NCI-H1694 (cell line): ENCODE data around the gene SLC4A1.

ENCODE experiments used
- DNase-seq: peaks from one replicate; lab custom pipeline; 2025; lab: John Stamatoyannopoulos, UW

Gene SLC4A1

DNA sequence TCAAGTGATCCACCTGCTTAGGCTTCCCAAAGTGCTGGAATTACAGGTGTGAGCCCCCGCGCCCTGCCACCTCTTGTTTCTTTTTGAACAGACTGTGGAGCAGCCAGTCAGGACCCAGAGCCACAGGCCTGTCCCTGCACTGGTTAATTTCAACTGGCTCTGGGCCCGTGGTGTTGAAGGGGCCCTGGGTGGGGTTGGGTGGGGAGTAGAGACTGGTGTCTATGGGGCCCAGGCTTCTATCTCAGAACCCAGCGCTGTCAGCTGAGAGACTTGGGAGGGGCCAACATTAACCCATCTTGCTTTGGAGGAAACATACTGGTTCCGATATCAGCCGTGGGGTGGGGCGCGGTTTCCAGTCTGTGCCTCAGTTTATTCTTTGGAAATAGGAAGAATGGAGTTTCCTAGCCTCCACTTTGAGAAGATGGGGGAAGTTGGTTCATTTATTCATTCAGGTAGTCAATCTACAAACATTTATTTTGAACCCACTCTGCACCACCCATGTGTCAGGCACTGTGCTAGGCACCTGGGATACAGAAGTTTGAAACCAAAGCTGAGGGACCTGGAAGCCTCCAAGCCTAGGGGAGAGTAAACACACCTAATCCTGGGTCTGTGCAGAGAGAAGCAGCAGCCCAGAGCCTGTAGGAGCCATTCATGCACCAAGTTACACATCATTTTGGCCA, 15.5 kb upstream of the SLC4A1 start:
- DNase-seq, result no peak

DNA sequence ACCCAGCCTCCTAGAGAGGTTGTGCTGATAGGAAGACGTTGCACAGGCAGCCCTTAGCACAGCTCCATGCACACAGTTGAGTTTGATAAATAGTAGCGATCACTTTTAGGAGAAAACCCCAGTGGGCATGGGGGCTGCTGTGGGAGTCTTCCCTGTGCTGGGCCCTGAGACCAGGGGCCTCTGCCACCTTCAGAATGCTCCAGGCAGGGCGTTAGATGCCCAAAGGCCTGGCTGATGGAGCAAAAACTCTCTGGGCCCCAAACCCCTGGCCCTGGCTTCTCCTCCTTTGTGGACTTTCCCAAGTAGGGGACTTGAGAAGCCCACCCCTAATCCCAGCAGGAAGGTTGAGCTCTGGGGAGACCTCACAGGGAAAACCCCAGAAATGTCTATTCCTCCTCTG, 14.3 kb upstream of the SLC4A1 start:
- DNase-seq, result no peak

DNA sequence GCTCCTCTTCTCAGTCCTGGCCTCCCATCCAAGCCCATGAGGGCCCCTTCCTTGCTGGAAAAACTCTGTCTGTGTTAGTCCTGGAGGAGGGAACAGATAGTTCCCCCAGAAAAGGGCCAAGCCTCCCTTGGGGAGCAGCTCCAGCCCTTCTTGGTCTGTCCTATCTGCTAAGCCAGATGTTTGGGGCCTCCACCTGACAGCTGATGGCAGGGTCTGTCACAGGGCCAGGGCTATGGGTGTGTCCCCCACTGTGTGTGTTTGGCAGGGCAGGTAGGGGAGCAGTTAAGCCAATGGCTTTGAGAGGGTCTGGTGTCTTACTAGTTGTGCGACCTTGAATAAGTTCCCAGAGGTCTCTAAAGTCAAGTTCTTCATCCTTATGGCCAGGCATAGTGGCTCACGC, 13.6 kb upstream of the SLC4A1 start:
- DNase-seq, result no peak

DNA sequence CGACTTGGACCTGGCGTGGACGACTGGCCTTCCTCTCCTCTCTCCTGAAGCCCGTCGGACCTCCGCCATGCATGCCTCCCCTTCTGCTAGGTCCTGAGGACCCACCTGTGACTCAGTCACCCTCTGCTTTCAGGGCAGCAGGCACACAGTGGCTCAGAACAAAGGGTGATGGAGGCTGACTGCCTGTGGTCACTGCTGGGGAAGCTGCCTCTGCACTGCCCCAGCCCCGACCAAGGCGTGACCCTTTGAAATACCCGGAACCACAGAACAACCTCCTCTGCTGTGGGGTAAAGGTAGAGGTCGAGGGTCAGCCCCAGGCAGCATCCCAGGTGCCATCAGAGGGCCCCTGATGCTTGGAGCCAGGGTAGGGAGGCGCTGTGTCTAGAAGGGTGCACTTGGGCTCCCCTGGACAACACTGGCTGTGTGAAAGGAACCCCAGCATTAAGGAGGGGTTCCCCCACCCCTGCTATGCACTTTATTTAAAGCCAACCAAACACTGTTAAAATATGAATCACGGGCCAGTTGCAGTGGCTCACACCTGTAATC, 12.5 kb upstream of the SLC4A1 start:
- DNase-seq, result no peak

DNA sequence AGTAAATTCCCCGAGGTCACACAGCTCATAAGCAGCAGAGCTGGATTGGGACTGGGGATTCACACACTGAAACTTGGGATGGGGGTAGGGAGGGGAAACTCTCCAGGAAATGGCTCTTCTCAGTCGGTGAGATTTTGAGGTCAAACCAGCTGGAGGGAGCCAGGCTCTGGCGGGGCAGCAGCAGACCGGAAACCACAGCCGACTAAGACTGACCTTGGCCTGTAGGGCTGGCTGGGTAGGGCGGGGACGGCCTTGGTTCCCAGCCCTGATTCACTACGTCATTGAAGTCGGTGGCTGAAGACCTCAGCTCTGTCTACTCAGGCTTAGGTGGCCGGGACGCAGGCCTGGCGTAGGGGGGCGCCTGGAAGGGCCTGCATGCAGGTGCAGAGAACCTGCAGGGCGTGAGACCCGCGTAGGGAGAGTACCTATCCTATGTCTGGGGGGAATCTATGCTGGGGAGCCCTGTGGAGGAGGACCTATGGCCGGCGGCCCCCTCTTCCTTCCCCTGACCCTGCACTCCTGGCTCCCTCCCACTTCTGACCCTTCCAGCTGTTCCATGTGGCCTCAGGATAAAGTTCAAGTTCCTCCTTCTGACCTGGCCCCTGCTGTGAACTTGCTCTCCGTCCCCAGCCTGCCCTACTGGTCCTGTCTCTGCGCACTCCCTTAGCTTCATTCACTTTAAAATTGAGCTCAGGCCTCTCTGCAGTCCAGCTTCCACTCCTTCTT, 11.9 kb upstream of the SLC4A1 start:
- DNase-seq, result no peak

DNA sequence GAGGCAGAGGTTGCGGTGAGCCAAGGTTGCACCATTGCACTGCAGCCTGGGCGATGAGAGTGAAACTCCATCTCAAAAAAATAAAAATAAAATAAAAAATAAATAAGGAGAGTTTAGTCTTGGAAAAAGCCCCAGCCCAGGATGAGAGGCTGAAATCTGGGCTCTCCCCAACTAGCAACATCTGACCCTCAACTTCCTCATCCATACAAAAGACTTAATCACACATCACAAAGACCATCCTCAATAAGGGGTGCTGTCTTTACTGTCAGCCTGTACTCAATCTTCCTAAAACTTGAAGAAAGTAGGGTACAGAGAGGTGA, 11.4 kb upstream of the SLC4A1 start:
- no peak for DNase-seq

DNA sequence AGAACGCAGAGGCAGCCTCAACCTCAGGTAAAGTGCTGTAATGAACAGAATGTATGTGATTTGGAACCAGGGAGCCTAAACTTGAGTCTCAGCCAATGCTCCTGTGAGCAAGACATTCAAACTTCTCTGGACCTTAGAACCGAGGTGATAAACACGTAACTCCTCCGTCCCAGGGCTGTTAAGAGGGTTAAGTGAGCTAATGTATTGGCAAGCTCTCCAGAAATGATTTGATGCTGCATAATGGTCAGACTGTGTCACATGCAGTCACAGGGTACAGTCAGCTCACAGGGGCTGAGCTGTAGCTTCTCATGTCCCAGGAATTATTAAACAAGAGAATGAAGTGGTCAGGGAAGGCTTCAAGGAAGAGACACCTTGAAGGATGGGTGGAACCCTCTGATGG, 10.0 kb upstream of the SLC4A1 start:
- no peak for DNase-seq

DNA sequence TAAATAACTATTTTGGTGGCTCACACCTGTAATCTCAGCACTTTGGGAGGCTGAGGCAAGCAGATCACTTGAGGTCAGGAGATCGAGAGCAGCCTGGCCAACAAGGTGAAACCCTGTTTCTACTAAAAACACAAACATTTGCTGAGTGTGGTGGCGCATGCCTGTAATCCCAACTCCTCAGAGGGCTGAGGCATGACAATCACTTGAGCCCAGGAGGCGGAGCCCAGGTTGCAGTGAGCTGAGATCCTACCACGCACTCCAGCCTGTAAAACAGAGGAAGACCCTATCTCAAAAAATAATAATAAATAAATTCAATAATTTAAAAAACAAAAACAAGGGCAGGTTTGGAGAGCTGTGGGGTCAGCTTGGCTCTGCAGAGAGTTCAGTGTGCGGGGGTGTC, 5.7 kb upstream of the SLC4A1 start:
- no peak for DNase-seq

DNA sequence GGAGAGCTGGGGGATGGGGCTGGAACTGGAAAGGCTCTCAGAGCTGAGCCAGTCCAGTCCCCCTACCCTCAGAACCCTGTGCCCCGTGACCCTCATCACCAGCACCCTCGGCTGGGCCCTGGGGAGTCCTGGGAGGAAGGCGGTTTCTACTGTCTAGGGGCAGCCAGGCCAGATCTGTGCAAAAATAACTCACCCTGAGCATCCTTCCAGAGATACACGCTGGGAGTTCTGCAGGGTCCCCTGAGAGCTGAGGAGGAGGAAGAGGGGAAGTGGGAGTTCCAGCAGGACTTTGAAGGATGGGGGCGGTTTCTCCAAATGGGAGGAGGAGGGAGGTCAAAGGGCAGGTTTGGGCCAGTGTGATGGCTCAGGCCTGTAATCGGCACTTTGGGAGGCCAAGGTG, 5.0 kb upstream of the SLC4A1 start:
- DNase-seq, result no peak

DNA sequence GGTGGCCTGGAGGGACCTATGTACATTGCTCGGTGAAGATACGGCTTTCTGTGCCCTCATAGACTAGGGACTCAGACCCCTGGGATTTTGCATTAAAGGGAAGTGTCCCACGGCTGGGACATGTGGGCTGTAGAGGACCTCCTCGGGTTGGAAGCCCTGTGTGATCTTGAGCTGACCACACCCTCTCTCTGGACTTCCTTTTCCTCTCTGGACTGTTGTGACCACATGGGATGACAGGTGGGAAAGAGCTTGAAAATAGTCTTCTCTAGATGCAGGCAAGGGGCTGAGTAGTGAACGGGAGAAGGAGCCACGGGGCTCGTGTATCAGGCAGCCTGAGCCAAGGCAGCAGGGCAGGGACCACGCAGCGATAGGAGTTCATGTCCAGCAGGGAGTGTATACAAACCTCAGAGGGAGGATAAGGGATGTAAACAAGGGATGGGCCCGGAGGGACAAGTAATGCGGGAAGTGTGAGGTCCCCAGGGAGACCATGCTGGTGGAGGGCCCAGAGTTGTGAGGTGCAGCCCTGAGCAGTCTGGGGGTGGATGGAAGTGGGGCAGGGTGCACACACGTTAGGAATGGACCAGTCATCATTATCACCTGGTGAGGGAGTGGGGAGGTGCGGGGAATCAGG, 4.5 kb upstream of the SLC4A1 start:
- no peak for DNase-seq

DNA sequence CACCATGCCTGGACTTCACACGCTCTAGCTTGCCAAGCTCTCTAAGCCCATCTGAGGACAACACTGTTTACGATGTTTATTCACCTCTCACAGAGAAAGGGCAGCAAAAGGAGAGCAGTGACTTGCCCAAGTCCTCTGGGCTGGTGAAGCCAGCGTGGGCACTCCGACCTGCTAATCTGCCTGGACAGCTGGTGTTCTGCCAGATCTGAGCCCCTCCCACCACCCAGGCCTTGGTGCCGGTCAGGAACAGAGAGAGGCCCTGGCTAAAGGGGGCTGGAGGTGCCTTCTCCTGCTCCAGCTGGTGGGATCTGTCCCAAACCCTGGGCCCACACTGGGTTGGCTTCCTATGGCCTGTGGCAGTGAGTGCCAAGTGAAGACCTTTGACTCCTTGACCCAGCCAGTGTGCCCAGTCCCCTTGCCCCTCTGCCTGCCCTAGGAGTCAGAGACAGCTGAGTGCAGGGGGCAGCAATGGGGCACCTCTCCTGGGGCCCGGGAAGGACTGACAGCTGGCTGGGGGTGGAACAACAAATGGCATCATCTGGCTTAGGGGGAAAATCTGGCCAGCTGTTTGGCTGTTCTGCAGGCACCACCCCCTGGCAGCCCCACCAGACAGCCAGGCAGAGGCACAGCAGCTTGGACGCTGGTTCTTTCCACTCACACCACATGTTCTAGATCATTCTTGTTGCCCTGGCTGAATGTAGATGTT, 1.8 kb upstream of the SLC4A1 start:
- peak; percentile 53 for DNase-seq

DNA sequence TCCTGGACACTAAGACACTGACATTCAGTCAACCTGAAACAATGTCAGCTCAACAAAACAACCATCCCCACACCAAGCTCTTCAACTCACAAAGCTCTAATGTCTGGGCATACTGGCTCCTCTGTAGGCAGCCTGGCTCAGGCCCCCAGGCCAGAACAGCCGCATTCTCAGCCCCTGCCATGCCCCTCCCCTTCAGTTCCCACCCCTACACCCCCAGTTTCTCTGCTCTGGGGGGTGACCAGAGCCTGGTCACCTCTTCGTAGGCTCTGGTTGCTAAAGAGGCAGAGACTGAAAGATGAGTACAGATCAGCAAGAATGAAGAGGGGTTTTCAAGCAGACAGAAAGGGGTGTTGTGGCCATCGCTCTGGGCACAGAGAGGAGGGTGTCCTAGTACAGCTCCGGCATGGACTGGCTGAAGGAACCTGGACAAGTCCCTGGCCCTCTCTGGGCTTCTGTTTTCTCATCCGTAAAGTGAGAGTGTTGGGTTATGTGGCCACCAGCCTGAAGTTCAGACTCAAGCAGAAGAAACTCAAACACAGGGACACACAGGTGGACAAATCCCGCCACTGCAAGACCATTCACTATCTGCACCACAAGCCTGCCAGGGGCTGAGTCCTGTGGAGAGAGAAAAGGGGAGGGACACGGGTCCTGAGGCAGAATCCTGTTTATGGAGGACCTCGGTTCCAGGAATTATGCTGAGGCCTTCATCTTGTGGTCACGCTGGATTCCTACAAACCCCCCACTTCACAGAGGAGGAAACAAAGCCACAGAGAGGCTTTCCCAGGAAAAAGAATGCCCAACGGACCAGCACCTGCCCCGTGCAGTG, 987 bp upstream of the SLC4A1 start:
- DNase-seq, result no peak

DNA sequence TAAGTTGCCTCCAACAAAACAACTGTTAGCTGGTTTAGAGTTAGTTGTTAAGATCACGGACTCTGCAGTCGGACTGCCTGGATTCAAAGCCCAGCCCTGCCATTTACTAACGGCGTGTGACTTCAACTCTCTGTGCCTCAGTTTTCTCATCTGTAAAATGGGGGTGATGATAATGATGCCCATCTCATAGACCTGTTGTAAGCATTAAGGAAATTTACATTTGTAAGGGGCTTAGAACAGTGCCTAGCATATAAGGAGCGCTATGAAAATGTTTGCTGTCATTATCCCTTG, 825 bp downstream of the SLC4A1 start:
- no peak for DNase-seq

DNA sequence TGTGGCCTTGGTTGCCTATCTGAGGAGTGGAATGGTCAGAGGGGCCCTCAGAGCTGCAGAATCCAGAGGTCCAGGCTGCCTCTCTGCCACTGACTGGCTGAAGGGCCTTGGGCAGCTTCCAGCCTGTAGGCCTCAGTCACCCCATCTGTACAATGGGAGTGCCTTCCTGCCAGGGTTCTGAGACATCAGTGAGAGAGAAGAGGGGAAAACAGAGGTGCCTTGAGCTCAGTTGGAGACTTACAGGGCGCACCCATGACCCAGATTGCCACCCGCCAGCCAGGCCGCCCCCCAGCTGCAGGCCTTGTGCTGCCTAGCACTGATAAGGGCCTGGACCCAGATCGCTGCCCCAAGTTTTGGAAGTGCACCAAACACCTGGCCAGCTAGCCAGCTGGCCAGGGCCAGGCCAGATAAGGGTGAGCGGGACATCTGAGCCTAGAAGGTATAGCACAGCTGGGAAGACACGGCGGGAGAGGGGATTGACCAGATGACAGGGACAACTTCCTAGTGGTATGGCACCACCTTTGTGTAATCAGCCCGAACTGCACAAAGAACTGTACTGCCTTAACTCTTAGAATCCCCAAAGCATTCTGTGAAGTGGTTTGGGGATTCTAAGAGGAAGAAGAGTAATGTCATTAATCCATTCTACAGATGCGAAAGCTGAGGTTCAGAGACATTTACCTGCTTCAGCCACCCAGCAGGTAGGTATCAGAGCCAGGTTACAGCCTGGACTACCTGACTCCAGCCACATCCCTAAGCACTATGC, 1.4 kb downstream of the SLC4A1 start:
- no peak for DNase-seq

DNA sequence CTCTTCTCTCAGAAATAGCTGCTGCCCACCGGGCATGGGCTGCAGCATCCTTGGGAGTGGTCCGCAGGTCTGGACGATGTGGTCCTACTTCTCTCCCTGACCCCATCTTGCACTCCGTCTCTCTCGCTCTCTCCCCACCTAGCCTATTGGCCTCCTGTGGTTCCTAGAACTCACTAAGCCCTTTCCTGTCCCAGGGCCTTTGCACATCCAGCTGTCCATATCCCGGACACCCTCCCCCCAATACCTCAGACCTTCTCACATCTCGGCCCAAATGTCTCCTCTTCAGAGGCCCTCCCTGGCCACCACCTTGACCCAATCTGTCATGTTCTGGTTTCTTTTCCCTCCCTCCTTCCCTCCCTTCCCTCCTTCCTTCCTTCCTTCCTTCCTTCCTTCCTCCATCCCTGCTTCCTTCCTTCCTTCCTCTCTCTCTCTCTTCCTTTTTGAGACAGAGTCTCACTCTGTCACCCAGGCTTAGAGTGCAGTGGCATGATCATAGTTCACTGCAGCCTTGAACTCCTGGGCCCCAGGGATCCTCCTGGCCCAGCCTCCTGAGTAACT, 4.5 kb downstream of the SLC4A1 start:
- DNase-seq, result no peak

DNA sequence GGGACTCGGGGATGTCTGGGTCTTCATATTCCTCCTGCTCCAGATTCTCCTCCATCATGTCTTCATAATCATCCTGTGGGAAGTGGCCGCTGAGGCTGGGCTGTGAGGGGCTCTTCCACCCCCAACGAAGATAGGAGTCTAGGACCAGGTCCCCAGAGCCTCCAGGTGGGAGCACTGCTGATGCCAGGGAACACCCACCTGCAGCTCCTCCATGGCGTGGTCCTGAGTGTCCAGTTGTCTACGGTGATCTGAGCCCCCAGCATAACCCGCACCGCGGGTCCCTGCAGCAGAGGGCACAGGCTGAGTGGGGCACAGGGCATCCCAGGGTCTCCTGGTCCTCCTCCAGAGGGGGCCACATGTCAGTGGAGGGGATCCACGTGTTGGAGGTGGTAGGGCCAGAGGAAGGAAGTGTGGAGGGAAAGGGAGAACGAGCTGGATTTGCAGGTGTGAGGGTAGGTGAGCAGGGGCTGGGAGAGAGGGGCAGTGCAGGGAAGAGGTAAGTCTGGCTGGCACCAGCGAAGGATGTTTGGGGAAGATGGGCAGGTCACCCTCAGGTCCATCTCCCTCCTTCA, 5.2 kb downstream of the SLC4A1 start:
- no peak for DNase-seq

DNA sequence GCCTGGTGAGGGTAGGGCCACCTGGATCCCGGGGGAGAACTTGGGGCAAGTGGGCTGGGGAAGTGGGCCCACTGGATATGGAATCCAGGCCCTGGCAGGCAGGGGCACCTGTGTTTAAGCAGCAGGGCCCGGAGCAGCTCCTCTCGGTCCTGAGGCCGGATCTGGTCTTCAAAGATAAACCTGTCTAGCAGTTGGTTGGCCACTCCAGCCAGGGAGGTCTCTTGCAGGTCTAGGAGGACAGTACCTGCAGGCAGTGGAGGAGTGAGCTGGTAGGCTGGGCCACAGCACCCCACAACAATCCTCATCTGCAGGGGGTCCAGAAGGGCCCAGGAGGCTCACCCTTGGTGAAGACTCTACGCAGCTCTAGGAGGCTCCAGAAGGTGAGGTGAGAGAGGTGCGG, 7.6 kb downstream of the SLC4A1 start:
- no peak for DNase-seq

DNA sequence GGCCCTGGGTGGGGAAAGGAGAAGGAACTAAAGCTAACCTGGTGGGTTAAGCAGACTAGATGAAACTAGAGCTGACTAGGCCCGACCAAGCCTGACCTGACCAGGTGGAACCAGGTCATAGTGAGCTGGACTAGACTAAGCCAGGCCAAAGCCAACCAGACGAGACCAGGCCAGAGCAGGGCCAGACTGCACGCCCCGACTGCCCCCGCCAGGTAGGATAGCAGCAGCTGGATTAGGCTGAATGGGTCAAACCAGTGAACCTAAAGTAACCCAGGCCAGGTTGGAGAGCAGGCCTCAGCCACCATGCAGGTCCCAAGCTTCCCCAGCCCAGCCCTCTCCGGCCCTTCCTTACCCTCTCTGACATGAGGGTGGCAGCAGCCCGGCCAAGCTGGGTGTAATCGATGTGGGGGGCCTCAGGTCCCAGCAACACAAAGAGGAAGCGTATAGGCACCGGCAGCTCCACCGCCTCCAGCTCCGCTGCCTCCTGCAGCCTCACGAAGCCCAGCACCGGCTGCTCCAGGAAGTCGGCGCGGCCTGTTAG, 9.1 kb downstream of the SLC4A1 start:
- DNase-seq, result no peak

DNA sequence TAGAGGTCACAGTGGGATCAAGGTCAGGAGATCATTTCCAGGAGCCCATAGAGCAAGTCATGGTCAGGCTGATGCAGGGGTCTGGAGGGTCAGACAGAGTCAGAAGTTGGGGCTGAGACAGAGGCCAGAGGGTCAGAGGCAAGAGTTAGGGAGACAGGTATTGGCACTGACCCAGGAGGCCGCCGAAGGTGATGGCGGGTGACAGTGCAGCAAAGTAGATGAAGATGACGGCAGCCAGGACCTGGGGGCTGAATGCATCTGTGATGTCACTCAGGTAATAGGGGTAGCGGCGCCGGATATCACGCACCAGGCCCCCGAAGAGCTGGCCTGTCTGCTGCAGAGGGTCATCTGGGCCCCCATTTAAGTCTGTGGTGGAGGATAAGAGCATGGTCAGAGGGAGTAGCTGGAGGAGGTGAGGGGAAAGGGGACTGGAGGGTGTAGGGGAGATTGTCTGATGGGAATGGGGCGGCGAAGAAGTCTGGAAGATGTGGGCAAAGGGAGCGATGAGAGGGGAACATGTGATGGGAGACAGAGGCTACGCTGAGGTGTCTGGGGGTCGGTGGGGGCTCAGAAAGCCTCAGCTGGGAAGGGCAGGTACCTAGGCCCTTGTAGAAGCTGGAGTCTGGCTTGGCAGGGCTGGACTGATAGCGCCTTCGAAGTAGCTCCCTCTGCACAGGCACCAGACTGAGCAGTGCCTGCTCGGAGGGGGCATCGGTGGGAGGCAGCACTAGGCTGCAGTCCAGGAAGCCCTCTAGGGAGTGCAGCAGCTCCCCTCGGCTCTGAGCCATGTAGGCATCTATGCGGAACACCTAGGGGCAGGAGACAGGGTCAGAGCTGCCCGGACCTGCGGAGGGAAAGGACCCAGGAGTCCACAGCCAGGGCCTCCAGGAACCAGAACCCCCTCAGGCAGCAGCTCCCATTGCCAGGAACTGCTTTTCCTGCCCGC, 9.8 kb downstream of the SLC4A1 start:
- DNase-seq, result peak; percentile 5
